GM12872 (cell line): ENCODE measurements around the gene REELD1.

Experiments used
- TF ChIP-seq, protein P1 (sequence below): IDR thresholded peaks from 3 replicates; pipeline ENCODE4 v1.5.1; 2011; ENCODE audit warnings: low read depth, mild to moderate bottlenecking, low read length, moderate library complexity; ENCODE audit not compliant: insufficient read depth

Gene REELD1

DNA sequence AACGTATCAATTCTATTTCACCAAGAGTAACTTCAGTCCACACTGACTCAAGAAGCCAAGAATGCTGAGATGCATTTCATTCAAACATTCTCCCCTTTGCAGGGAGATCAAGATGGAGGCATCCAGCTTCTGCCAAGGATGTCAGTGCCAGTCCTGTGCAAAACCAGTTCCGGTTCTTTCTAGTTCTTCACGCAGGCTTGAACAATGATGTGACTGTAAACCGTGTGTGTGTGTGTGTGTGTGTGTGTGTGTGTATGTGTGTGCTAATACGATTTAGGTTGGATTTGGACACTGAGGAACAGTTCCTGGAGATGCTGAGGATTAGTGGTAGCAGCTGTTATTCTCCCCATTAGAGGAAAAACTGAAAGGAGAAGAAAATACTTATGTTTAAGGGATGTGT lies at the start of gene REELD1:
Gene REELD1, plus strand, starts transcription at position 301 of the 400 bp plus-strand sequence. CDS start 2,415 bp downstream, outside the sequence.
- TF ChIP-seq, protein P1, sequence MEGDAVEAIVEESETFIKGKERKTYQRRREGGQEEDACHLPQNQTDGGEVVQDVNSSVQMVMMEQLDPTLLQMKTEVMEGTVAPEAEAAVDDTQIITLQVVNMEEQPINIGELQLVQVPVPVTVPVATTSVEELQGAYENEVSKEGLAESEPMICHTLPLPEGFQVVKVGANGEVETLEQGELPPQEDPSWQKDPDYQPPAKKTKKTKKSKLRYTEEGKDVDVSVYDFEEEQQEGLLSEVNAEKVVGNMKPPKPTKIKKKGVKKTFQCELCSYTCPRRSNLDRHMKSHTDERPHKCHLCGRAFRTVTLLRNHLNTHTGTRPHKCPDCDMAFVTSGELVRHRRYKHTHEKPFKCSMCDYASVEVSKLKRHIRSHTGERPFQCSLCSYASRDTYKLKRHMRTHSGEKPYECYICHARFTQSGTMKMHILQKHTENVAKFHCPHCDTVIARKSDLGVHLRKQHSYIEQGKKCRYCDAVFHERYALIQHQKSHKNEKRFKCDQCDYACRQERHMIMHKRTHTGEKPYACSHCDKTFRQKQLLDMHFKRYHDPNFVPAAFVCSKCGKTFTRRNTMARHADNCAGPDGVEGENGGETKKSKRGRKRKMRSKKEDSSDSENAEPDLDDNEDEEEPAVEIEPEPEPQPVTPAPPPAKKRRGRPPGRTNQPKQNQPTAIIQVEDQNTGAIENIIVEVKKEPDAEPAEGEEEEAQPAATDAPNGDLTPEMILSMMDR = no peak

DNA sequence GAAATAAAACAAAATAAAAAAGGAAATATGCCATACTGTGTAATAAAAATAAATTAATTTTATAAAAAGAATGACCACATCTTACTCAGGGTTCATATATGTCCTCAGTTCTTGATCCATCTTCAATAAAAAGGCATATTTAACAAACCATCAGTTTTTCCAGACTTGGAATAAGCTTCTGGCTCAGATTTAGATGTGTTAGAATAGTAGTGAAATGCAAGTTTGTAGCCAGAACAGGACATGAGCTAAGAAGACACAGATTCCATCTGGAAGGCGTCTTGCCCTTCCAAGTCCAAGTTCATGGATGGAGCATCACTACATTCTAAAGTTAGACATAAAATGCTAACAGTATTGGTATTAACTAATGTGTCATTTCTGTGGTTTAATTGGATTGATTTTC lies 49.1 kb upstream of the REELD1 start:
- TF ChIP-seq, protein P1 = no peak

DNA sequence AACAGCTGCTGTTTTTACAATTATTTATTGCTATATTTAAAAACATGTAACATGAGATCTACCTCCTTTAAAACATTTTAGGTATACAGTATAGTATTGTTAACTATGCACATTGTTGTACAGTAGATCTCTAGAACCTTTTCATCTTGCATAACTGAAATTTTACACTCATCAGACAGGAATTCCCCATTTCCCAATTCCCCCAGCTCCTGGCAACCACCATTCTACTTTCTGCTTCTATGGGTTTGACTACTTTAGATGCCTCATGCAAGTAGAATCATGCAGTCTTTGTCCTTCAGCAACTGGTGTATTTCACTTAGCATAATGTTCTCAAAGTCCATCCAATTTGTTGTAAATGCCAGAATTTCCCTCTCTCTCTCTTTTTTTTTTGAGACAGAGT lies 48.5 kb upstream of the REELD1 start:
- TF ChIP-seq, protein P1 = no peak

DNA sequence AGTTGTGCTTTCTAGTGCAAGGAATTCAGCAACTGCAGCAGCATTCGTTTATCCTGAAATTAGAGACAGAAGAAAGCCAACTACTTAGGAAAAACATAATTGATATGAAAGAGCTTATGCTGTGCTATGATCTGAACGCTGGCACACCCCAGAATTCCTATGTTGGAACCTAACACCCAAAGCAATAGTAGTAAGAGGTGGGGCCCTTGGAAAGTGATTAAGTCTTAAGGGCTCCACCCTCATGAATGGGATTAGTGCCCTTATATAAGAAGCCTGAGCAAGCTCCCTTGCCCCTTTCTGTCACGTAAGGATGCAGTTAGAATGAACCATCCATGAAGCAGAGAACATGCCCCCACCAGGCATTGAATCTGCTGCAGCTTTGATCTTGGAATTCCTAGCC lies 44.2 kb upstream of the REELD1 start:
- TF ChIP-seq, protein P1 = no peak

DNA sequence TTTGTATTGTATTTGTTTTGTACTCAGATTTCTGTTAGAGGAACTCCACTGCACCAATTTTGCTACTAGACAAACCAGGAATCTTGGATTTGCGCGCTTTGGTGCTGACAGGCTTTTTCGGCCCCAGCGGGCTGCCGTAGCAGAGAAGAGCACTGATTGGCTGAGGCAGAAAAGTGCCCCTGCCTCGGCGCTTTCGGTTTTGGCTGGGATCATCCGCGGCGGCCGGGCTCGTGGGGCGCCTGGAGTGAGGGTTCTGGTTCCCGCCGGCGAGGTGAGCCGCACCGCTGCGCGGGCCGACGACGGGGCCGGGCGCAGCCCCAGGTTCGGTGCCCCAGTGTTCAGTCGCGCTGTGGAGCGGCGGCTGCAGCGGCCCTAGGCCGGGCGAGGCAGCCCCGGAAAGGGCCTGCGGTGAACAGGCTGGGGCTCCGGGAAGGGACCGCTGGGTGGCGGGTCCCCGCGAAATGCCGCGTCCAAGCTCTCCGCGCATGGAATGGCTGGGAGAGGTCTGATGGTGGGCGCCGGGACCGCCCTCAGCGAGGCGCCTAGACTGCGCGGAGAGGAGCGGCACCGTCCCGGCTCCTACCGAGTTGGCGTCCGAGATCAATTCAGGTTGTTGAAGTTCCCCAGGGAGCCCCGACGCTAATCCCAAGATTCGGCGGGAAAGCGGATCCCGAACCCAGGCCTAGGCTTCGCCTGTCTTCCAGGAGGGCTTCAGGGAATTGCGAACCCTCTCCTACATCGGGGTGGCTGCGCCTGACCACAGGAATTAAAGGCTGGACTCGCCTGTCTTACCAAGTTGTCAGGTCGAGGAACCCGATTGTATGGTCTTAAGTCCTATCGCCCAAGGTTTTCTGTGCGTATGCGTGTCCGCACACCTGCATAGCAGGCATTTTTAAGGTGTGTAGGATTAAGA lies 38.5 kb upstream of the REELD1 start, which contains the start of gene LSM6:
Gene LSM6, plus strand, starts transcription at position 178 of the 913 bp plus-strand sequence. CDS start 7,204 bp downstream, outside the sequence.
- TF ChIP-seq, protein P1 = no peak

DNA sequence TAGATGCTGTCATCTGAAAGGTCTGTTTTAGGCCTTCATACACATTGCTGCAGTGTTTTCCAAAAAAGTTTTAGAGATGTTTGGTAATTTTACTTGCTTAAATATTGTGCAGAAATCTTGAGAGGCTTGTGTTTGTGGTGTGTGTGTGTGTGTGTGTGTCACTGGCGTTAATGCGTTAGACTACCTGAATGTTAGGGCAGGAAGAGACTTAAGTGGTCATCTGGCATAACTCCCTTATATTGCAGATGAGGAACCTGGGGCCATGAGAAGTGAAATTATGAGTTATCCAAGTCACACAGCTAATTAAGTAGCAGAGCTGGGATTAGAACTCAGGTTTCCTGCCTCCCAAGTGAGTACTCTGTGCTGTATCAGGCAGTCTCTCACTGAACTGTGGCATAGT lies 37.4 kb upstream of the REELD1 start:
- TF ChIP-seq, protein P1 = no peak

DNA sequence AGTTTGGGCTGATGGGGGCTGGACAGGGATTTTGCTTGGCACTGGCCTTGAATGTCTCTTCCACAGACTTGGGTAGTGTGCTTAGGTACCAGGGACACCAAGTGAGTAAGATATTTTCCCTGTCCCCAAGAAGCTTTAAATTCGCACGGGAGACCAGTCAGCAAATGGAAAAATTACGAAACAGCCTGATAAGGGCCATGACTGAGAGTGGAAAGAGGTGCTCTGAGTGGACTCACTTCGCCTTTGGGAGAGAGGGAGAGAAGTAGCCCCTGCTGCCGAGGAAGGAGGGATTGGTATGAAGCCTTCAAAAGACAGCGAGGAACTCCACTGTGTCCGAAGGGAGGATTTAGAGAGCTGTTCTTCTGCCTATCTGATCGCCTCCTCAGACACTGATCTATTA lies 36.2 kb upstream of the REELD1 start:
- TF ChIP-seq, protein P1 = no peak
